CD4-positive, alpha-beta T cell (primary cell): ENCODE results near the gene ACP4. TPM values are rescaled to one million over a fixed set of nuclear protein-coding genes. Genes with fewer than 3 reads are reported as not detected.

Experiments
- ATAC-seq: fragments of 200-7000 bp; cut with Tn5 transposase; one replicate; pipeline ENCODE4 v1.10.0; 2022; ENCODE audit warnings: mild to moderate bottlenecking; ENCODE audit not compliant: poor library complexity
- CTCF ChIA-PET: fragments of 350-600 bp; sonication (Branson Sonifier 250); formaldehyde crosslinking; loops from one replicate; lab custom pipeline; 2021; ENCODE audit warnings: antibody characterized with exemption, inconsistent platforms; lab: Charles Lee
- POLR2A ChIA-PET: fragments of 350-600 bp; sonication (Branson Sonifier 250); formaldehyde crosslinking; loops from one replicate; lab custom pipeline; 2021; ENCODE audit warnings: antibody characterized with exemption, inconsistent platforms; lab: Charles Lee
- DNase-seq, 14 experiments: peaks; one replicate each; pipeline ENCODE4 v3.0.0-alpha.2; 2013 to 2020; ENCODE audit warnings: mixed read lengths in 2 of 14
- H3K27ac ChIP-seq, 2 donors: one replicate each; pipeline versions ENCODE4 v1.5.1 to v1.7.0; 2013; ENCODE audit warnings: low read length in 2 of 2, low read depth in 1 of 2, mild to moderate bottlenecking in 1 of 2
- H3K27me3 ChIP-seq, 2 experiments: 1 replicate in 1 of 2; 2 replicates in 1 of 2; pipeline versions ENCODE4 v1.6.1 to v1.7.0; 2013; ENCODE audit warnings: low read length in 2 of 2, control low read depth in 1 of 2, mild to moderate bottlenecking in 1 of 2, moderate library complexity in 1 of 2; ENCODE audit not compliant: insufficient read depth in 2 of 2, control insufficient read depth in 1 of 2
- H3K36me3 ChIP-seq: one replicate; pipeline ENCODE4 v1.6.1; 2013; ENCODE audit warnings: low read length, control low read depth; ENCODE audit not compliant: insufficient read depth
- H3K4me1 ChIP-seq: one replicate; pipeline ENCODE4 v1.6.1; 2013; ENCODE audit warnings: low read length, control low read depth; ENCODE audit not compliant: insufficient read depth
- H3K4me3 ChIP-seq: one replicate; pipeline ENCODE4 v1.5.1; 2013; ENCODE audit warnings: mild to moderate bottlenecking, low read length, moderate library complexity
- H3K9me3 ChIP-seq, 2 experiments: 1 replicate in 1 of 2; 2 replicates in 1 of 2; pipeline versions ENCODE4 v1.6.1 to v1.7.0; 2013; ENCODE audit warnings: low read length in 2 of 2, mild to moderate bottlenecking in 2 of 2, control low read depth in 1 of 2, moderate library complexity in 1 of 2; ENCODE audit not compliant: control insufficient read depth in 1 of 2, insufficient read depth in 1 of 2
- H3K27ac Mint-ChIP-seq: one replicate; pipeline ENCODE4 v1.8.0; 2020; ENCODE audit warnings: mixed read lengths
- H3K27me3 Mint-ChIP-seq: one replicate; pipeline ENCODE4 v1.8.0; 2021; ENCODE audit warnings: mixed read lengths
- H3K36me3 Mint-ChIP-seq: one replicate; pipeline ENCODE4 v1.8.0; 2021; ENCODE audit warnings: low read depth, mixed read lengths
- H3K4me1 Mint-ChIP-seq: one replicate; pipeline ENCODE4 v1.8.0; 2021; ENCODE audit warnings: low read depth, mixed read lengths
- H3K4me3 Mint-ChIP-seq: one replicate; pipeline ENCODE4 v1.8.0; 2020; ENCODE audit warnings: mild to moderate bottlenecking, mixed read lengths
- H3K9me3 Mint-ChIP-seq: one replicate; pipeline ENCODE4 v1.8.0; 2020; ENCODE audit warnings: mixed read lengths
- intact Hi-C, 2 experiments: fragments of 100-400 bp; cut with DNase I in 1 of 2; cut with micrococcal nuclease in 1 of 2; formaldehyde crosslinking; loops; one replicate each; pipeline versions ENCODE4 v1.15.1 to v1.9.0; 2023 to 2025; cut with DNase I, micrococcal nuclease
- total RNA-seq, 174 experiments: library from RNA in 2 of 174; stranded (reverse) in 2 of 174; gene quantifications; one replicate each; pipeline ENCODE4 v1.2.3 and lab custom pipeline; 2021 to 2026
- TF ChIP-seq, protein P1 (sequence below): fragments of 200-600 bp; IDR thresholded peaks from one replicate; pipeline ENCODE4 v1.8.0; 2022; ENCODE audit warnings: antibody characterized with exemption, mild to moderate bottlenecking

ACP4 gene
- total RNA-seq, 2 experiments from 2014 or later: not detected

DNA sequence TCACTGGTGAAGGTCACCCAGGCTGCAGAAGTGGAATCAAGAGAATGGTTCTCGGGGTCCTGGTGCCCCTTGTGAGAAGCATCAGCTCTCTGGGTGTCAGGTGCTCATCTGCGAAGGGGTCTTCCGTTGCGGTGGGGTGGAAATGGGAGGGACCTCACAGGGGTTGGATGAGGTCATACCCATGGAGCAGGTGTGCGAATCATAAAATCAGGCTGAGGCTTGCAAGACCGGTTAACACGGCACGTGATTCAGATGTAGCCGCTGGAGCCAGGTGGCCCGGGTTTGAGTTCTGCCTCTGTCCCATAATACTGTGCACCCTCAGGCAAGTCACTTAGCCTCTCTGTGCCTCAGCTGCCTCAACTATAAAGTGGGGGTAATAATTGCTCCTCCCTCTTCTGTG, 47.1 kb downstream of the ACP4 start:
- no peaks in the 10 kb centered on the region for H3K36me3 Mint-ChIP-seq
- no peak for ATAC-seq
- H3K27ac ChIP-seq: no peak overlapping the region
- H3K27me3 Mint-ChIP-seq: peaks cover 66% of the 10 kb centered on the region
- no peak for DNase-seq
- intact Hi-C loops: no loop called here
- CTCF ChIA-PET: no interaction called here
- H3K4me1 Mint-ChIP-seq: peaks cover 12% of the 10 kb centered on the region
- no peak overlapping the region for H3K4me3 ChIP-seq
- H3K4me3 Mint-ChIP-seq: peak overlapping the region; percentile 88
- POLR2A ChIA-PET: no interaction called here
- H3K36me3 ChIP-seq: no peaks in the 10 kb centered on the region
- H3K27me3 ChIP-seq: peaks cover 20 to 31% of the 10 kb centered on the region in 2 experiments
- TF ChIP-seq, protein P1, sequence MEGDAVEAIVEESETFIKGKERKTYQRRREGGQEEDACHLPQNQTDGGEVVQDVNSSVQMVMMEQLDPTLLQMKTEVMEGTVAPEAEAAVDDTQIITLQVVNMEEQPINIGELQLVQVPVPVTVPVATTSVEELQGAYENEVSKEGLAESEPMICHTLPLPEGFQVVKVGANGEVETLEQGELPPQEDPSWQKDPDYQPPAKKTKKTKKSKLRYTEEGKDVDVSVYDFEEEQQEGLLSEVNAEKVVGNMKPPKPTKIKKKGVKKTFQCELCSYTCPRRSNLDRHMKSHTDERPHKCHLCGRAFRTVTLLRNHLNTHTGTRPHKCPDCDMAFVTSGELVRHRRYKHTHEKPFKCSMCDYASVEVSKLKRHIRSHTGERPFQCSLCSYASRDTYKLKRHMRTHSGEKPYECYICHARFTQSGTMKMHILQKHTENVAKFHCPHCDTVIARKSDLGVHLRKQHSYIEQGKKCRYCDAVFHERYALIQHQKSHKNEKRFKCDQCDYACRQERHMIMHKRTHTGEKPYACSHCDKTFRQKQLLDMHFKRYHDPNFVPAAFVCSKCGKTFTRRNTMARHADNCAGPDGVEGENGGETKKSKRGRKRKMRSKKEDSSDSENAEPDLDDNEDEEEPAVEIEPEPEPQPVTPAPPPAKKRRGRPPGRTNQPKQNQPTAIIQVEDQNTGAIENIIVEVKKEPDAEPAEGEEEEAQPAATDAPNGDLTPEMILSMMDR: no peak
- peaks cover 16% of the 10 kb centered on the region for H3K4me1 ChIP-seq
- no peak overlapping the region for H3K27ac Mint-ChIP-seq
- peaks cover 0 to 11% of the 10 kb centered on the region in 2 experiments for H3K9me3 ChIP-seq
- no peaks in the 10 kb centered on the region for H3K9me3 Mint-ChIP-seq

DNA sequence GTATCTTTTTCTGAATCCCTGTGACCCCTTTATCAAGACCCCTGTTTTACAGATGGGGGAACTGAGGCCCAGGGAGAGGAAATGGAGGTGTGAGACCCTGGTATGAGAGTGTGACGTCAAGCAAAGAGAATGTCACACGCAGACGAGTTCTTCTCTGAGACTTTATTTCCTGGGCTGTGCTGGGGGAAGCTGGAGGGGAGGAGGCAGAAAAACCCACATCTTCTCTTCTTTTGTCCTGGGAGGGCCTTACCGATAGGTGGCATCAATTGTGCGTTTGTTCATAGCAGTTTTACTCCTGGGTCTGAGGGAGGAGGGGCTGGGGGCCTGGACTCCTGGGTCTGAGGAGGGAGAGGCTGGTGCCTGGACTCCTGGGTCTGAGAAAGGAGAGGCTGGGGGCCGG, 48.0 kb downstream of the ACP4 start:
- Histone ChIP-seq H3K27me3 (peaks cover 15 to 27% of the 10 kb centered on the region in 2 experiments), H3K9me3 (peaks cover 8 to 17% of the 10 kb centered on the region in 2 experiments), H3K36me3 (no peaks in the 10 kb centered on the region), H3K4me3 (no peak overlapping the region), H3K27ac (no peak overlapping the region), H3K4me1 (peaks cover 16% of the 10 kb centered on the region)
- TF ChIP-seq, protein P1: no peak
- intact Hi-C loops: no loop called here
- ATAC-seq (peak; percentile 32), DNase-seq (no peak)
- ChIA-PET POLR2A (no interaction called here), CTCF (no interaction called here)
- Mint-ChIP-seq H3K9me3 (no peaks in the 10 kb centered on the region), H3K27me3 (peaks cover 59% of the 10 kb centered on the region), H3K4me3 (no peak overlapping the region), H3K4me1 (peaks cover 12% of the 10 kb centered on the region), H3K36me3 (no peaks in the 10 kb centered on the region), H3K27ac (no peak overlapping the region)

GRCh38 chr19:50839712-50840655, 49.8 kb downstream of the ACP4 start:
- H3K4me1 Mint-ChIP-seq: peaks cover 12% of the 10 kb centered on the region
- intact Hi-C loops: no loop called here

More at GRCh38 chr19:50839712-50840655, 49.8 kb downstream of the ACP4 start:
- H3K4me1 ChIP-seq: peaks cover 14% of the 10 kb centered on the region
- peaks cover 15 to 28% of the 10 kb centered on the region in 2 experiments for H3K9me3 ChIP-seq
- Mint-ChIP-seq H3K9me3 (peaks cover 2% of the 10 kb centered on the region), H3K36me3 (no peaks in the 10 kb centered on the region), H3K4me3 (no peak overlapping the region), H3K27ac (no peak overlapping the region), H3K27me3 (peaks cover 54% of the 10 kb centered on the region)
- H3K27me3 ChIP-seq: peaks cover 8 to 22% of the 10 kb centered on the region in 2 experiments
- ATAC-seq: no peak
- no peak for DNase-seq
- ChIA-PET POLR2A (no interaction called here), CTCF (no interaction called here)
- no peak overlapping the region for H3K27ac ChIP-seq
- H3K36me3 ChIP-seq: no peaks in the 10 kb centered on the region
- no peak overlapping the region for H3K4me3 ChIP-seq
- TF ChIP-seq, protein P1: no peak
